Fibroblast of lung (primary cell): Measurements from ENCODE around the gene TMOD4. TPM values are rescaled to one million over a fixed set of nuclear protein-coding genes. Genes with fewer than 3 reads are reported as not detected.

Experiments
- DNase-seq, 2 donors: peaks; one replicate each; pipeline versions ENCODE4 v3.0.0 to v3.0.0-alpha.2; 2010; ENCODE audit warnings: low read depth in 2 of 2
- H2AFZ ChIP-seq: 2 replicates; pipeline ENCODE4 v1.5.1; 2012; ENCODE audit warnings: low read length, control low read depth, inconsistent platforms
- H3K27ac ChIP-seq: 2 replicates; pipeline ENCODE4 v1.5.1; 2011; ENCODE audit warnings: low read length, control low read depth; ENCODE audit not compliant: insufficient read depth
- H3K27me3 ChIP-seq: 2 replicates; pipeline ENCODE4 v1.5.1; 2011; ENCODE audit warnings: mild to moderate bottlenecking, low read length; ENCODE audit not compliant: control insufficient read depth, insufficient read depth
- H3K36me3 ChIP-seq: 2 replicates; pipeline ENCODE4 v1.5.1; 2011; ENCODE audit warnings: low read length; ENCODE audit not compliant: control insufficient read depth, insufficient read depth
- H3K4me1 ChIP-seq: 2 replicates; pipeline ENCODE4 v1.5.1; 2011; ENCODE audit warnings: low read length; ENCODE audit not compliant: control insufficient read depth, insufficient read depth; ENCODE audit errors: extremely low read depth
- H3K4me2 ChIP-seq: 2 replicates; pipeline ENCODE4 v1.5.1; 2011; ENCODE audit warnings: low read length, control low read depth; ENCODE audit not compliant: insufficient read depth; ENCODE audit errors: extremely low read depth
- H3K4me3 ChIP-seq, 4 experiments: fragments of 200-600 bp in 1 of 4; sonication (generic) in 1 of 4; replicated peaks in 1 of 4; 2 replicates each; pipeline ENCODE4 v1.5.1; 2011 to 2016; ENCODE audit warnings: low read length in 4 of 4, low read depth in 3 of 4, mild to moderate bottlenecking in 3 of 4, control low read depth in 2 of 4, inconsistent platforms in 1 of 4, mixed read lengths in 1 of 4; ENCODE audit not compliant: insufficient read depth in 1 of 4; ENCODE audit errors: control extremely low read depth in 1 of 4
- H3K79me2 ChIP-seq: 2 replicates; pipeline ENCODE4 v1.5.1; 2012; ENCODE audit warnings: mild to moderate bottlenecking, low read length, inconsistent platforms; ENCODE audit not compliant: control insufficient read depth, insufficient read depth
- H3K9ac ChIP-seq: 2 replicates; pipeline ENCODE4 v1.5.1; 2011; ENCODE audit warnings: mild to moderate bottlenecking, low read length, control low read depth; ENCODE audit not compliant: insufficient read depth
- H3K9me3 ChIP-seq: 2 replicates; pipeline ENCODE4 v1.5.1; 2012; ENCODE audit warnings: low read depth, low read length; ENCODE audit not compliant: control insufficient read depth, insufficient read depth
- H4K20me1 ChIP-seq: 2 replicates; pipeline ENCODE4 v1.5.1; 2011; ENCODE audit warnings: low read length; ENCODE audit not compliant: control insufficient read depth, insufficient read depth; ENCODE audit errors: extremely low read depth
- EZH2 ChIP-seq: IDR thresholded peaks from 2 replicates; pipeline ENCODE4 v1.5.1; 2012; ENCODE audit warnings: low read length, control low read depth, mild to moderate bottlenecking; ENCODE audit errors: missing control alignments
- polyA minus RNA-seq: library from RNA; depleted of rRNA, polyadenylated mRNA; stranded (reverse); fragments of >200 nt; gene quantifications from 2 replicates; pipeline ENCODE4 v1.2.3, GENCODE V29; 2011; ENCODE audit warnings: low replicate concordance
- polyA plus RNA-seq, 2 donors: library from polyadenylated mRNA; depleted of rRNA in 1 of 2; stranded (reverse) in 1 of 2; unstranded in 1 of 2; fragments of >200 nt; gene quantifications; 2 replicates each; pipeline ENCODE4 v1.2.1, GENCODE V29; 2011 to 2012; ENCODE audit warnings: missing spikeins in 1 of 2
- total RNA-seq: library from RNA; depleted of rRNA; stranded (reverse); fragments of >200 nt; gene quantifications from 2 replicates; pipeline ENCODE4 v1.2.1, GENCODE V29; 2014
- TF ChIP-seq, protein P1 (sequence below), 2 donors: IDR thresholded peaks in 1 of 2; conservative IDR thresholded peaks in 1 of 2; 1 replicate in 1 of 2; 2 replicates in 1 of 2; pipeline ENCODE4 v1.5.1; 2011 to 2012; ENCODE audit warnings: low read length in 2 of 2, control low read depth in 1 of 2, inconsistent platforms in 1 of 2, low read depth in 1 of 2, mild to moderate bottlenecking in 1 of 2

The TMOD4 gene
- total RNA-seq (not detected in 2 replicates), polyA plus RNA-seq (0.41 and 0.53 TPM in 2 replicates), polyA minus RNA-seq (not detected in 2 replicates)
- polyA plus RNA-seq (2012): 0.37 TPM in 1 of 2 replicates, not detected in the other

DNA sequence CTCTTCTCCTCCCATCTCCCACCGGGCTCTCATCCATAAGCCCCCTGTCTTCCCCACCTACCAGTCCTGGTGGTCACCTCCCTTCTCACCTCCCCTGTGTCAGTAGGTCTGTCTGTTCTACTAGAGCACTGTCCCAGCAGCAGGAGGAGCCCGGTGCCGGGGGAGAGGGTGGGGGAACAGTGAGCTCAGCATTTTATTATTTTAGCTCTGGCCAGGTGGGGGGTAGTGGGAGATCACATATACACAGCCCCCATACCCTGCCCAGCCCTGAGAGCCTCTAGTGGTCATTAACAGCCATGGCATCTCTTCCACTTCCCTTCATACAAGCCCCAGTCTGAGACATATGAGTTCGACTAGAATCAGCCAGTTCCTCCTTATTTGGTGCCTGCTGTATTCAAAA is at the start of gene TMOD4:
TMOD4 (minus strand) TSS at position 119 of the 400 bp plus-strand sequence. CDS start 1,106 bp downstream, outside the sequence.
- Histone ChIP-seq H3K27me3 (no peaks in the 10 kb centered on the region), H3K36me3 (peaks cover 15% of the 10 kb centered on the region), H3K79me2 (no peaks in the 10 kb centered on the region), H3K27ac (peak within 1 kb of the TSS; percentile 35), H2AFZ (no peak within 1 kb of the TSS), H3K4me2 (no peak within 1 kb of the TSS), H3K4me1 (no peaks in the 10 kb centered on the region), H4K20me1 (no peaks in the 10 kb centered on the region), H3K9me3 (no peaks in the 10 kb centered on the region), H3K4me3 (no peak within 1 kb of the TSS), H3K9ac (no peak within 1 kb of the TSS)
- peak in 1 of 2 donors; percentile 37 for DNase-seq
- TF ChIP-seq, protein P1, sequence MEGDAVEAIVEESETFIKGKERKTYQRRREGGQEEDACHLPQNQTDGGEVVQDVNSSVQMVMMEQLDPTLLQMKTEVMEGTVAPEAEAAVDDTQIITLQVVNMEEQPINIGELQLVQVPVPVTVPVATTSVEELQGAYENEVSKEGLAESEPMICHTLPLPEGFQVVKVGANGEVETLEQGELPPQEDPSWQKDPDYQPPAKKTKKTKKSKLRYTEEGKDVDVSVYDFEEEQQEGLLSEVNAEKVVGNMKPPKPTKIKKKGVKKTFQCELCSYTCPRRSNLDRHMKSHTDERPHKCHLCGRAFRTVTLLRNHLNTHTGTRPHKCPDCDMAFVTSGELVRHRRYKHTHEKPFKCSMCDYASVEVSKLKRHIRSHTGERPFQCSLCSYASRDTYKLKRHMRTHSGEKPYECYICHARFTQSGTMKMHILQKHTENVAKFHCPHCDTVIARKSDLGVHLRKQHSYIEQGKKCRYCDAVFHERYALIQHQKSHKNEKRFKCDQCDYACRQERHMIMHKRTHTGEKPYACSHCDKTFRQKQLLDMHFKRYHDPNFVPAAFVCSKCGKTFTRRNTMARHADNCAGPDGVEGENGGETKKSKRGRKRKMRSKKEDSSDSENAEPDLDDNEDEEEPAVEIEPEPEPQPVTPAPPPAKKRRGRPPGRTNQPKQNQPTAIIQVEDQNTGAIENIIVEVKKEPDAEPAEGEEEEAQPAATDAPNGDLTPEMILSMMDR (conservative IDR thresholded peaks at IDR 0.05 in 1 of 2, IDR thresholded peaks at IDR 0.05 in 1 of 2; ENCODE audit: low read depth in 1 of 2, low read length in 2 of 2): peak; percentile 64 to 70
- no peak for TF ChIP-seq EZH2

DNA sequence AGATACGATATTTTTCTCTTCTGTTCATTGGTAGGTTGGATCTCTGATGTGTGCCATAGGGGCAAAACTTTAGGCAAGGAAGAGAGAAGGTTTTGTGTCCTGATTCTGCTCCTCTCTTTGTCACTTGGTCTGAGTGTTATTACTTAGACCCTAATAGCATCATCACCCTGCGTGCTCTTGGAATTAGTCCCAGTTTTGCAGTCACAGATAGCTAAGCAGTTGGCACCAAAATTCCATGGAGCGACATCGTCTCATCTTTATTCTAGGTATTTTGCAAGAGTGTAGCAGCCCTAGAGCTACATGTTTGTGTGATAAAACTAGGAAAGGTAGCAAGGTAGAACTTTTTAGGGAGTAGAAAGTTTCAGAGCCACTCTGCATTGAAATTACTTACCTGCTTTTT is 46.3 kb upstream of the TMOD4 start:
- no peak overlapping the region for H3K4me2 ChIP-seq
- H3K36me3 ChIP-seq: peaks cover 3% of the 10 kb centered on the region
- H3K27ac ChIP-seq: no peak overlapping the region
- H3K9ac ChIP-seq: no peak overlapping the region
- peaks cover 72% of the 10 kb centered on the region for H3K79me2 ChIP-seq
- no peaks in the 10 kb centered on the region for H3K4me1 ChIP-seq
- no peaks in the 10 kb centered on the region for H3K9me3 ChIP-seq
- H3K4me3 ChIP-seq: no peak overlapping the region
- no peak for TF ChIP-seq EZH2
- TF ChIP-seq, protein P1 (conservative IDR thresholded peaks at IDR 0.05 in 1 of 2, IDR thresholded peaks at IDR 0.05 in 1 of 2; ENCODE audit: low read depth in 1 of 2, low read length in 2 of 2): no peak
- H4K20me1 ChIP-seq: no peaks in the 10 kb centered on the region
- peak in 1 of 2 donors; percentile 14 for DNase-seq
- H2AFZ ChIP-seq: no peak overlapping the region
- no peaks in the 10 kb centered on the region for H3K27me3 ChIP-seq

DNA sequence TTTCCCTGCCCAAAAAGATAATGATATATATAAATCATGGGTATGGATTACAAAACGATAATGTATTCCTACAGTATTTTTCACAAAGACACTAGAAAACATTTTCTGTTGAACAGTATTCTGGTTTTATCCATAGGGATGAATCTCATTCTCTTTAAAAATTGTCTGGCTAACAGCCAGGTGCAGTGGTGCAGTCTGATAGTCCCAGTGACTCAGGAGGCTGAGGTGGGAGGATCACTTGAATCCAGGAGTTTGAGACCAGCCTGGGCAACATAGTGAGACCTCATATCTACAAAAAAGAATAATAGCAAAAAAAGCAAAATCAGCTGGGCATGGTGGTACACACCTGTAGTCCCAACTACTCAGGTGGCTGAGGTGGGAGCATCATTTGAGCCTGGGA is 45.8 kb upstream of the TMOD4 start:
- TF ChIP-seq EZH2: no peak
- TF ChIP-seq, protein P1 (conservative IDR thresholded peaks at IDR 0.05 in 1 of 2, IDR thresholded peaks at IDR 0.05 in 1 of 2; ENCODE audit: low read depth in 1 of 2, low read length in 2 of 2): no peak
- Histone ChIP-seq H2AFZ (no peak overlapping the region), H3K79me2 (peaks cover 76% of the 10 kb centered on the region), H4K20me1 (no peaks in the 10 kb centered on the region), H3K36me3 (peaks cover 3% of the 10 kb centered on the region), H3K9me3 (no peaks in the 10 kb centered on the region), H3K4me3 (no peak overlapping the region), H3K27ac (no peak overlapping the region), H3K4me1 (no peaks in the 10 kb centered on the region), H3K4me2 (no peak overlapping the region), H3K9ac (no peak overlapping the region), H3K27me3 (no peaks in the 10 kb centered on the region)
- no peak for DNase-seq
